ENCODE data around the gene ZFAND3.

ZFAND3 gene

DNA sequence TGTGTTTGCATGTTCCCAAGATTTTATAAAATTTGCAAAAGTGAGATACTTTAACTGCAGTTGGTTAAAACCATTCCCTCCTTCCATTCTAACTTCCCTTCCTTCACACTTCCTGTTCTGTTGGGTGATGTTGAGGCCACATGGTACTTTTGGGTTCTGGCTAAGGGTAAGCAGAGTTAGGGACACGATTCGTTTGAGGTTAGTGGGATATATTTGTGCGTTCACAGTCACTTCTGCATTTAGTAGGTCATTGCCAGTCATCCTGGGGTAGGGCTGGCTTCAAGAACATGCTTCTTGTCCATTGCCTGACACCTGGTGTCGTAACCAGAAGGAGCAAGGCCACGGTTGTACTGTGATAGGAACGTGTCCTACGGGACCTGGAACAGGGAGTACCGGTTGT lies 340.1 kb downstream of the ZFAND3 start:
- no peak for DNase-seq

GRCh38 chr6:38160831-38161230 lies 341.3 kb downstream of the ZFAND3 start:
- DNase-seq = no peak

- no peak for DNase-seq
These were observed 341.8 kb downstream of the ZFAND3 start for GRCh38 chr6:38161331-38161730.

DNA sequence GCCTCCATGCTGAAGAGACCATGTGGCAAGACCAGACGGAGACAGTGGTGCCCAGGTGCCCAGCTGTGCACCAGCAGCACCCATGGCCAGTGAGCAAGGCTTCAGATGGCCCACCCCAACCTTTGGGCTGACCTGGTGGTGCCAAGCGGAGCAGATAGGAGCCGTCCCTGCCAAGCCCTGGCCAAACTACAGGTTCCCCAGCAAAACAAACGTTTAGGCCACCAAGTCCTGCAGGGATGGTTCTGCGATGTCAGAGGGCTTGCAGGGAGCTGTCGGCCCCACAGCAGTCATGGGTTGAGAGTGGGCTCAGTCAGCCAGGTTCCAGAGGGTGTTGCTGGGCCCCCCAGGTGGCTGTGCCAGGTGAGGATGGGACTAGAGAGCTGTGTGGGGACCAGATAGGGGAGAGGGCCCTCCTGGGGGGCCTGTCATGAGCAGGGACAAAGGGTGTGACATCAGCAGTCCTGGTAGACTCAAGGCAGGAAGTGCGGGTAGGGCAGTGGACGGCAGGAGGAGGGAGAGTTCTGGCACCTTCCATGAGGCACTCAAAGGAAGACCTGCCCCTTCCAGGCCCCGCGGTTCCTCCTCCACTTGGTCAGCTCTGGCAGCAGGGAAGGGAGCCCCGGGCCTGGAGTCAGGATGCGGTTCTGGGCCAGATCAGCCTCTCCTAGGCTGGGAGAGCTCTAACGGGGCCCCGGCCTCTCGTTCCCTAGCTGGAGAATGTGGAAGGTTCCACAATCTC lies 342.4 kb downstream of the ZFAND3 start:
- DNase-seq = no peak

DNA sequence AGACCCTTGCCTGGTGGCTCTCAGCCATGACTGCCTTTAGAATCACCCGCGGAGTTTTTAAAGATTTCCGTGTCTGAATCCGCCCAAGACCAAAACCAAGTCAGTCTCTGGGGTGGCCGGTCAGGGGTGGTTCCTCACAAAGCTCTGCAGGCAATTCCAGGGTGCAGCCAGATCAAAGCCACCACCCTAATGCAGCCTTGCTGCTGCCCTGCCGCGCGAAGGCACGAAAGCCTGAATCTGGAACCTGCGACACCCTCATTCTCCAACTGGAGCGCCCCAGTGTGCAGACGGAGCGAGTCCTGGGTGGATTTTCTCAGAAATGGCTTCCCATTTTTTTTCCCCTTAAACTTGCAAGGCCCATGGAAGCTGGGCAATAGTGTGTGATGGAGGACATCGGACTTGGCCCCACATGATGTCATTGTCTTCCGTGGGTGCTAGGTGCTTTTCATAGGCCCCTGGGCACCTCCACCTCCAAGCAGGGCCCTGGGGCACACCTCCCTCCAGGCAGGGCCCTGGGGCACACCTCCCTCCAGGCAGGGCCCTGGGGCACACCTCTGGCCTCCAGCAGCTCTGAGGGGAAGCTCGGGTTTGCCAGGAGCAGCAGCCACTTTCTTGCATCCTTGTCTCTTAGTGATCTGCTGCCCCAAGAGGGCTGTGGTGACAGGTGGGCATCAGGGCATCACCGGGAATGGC lies 343.1 kb downstream of the ZFAND3 start:
- no peak for DNase-seq

DNA sequence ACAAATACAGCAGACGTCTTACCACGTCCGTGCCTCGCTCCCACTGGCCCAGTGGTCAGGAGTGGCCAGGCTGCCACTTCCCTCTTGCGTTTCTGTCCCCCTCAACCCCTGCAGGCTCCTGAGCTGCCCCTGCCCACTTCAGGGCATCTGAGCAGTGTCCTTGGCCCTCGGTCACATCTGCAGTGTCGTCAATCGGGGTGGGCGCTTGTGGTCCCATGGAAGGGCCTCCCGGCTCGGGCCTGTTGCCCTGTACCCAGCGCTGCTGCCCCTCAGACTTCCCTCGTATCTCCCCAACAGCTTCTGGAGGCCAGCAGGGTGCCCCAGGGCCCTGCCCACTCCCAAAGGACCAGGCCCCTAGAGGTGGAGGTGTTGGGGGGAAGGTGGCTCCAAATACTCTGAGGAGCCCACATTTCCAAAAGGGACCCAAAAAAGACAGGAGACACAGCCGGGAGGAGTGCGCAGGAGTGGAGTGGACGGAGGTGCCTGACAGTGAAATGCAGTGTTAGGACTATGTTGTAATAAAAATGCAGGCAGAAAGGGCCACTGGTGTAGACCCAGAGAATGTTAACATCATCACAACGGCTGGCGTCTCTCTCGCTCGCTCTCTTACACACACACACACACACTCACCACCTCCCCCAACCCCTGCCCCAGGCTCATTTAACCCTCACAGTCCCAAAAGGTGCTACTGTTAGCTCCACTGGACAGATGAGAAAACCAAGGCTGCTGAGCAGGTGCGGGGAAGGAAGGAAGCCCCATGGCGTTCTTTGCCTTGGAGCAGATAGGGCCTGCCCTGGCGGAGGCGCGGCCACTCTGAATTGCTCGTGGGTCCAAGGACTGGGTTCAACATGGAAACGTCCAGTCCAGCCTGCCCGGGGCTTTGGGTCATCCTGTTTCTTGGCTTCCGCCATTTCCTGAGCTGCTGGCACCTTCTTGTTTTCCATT lies 343.9 kb downstream of the ZFAND3 start:
- DNase-seq = no peak

DNA sequence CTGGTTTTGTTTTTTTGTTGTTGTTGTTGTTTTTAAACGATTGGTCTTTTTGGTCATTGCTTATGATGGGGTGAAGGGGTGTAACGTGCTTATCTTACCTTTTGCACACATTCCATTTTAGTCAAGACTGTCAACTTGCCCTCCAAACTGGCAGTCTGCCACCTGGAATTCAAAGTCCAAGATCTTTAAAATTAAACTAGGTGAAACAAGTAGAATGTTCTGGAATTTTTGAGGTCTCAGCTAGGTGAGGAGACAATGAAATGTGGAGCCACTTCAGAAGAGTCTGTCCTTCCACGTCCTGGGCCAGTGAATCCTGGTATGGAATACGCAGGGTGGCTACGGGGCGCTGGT lies 344.6 kb downstream of the ZFAND3 start:
- no peak for DNase-seq

- no peak for DNase-seq
These were observed 345.2 kb downstream of the ZFAND3 start for GRCh38 chr6:38164671-38165108.

- no peak for DNase-seq
These were observed 347.1 kb downstream of the ZFAND3 start for GRCh38 chr6:38166411-38167240.

- no peak for DNase-seq
These were observed 348.1 kb downstream of the ZFAND3 start for GRCh38 chr6:38167598-38167997.

DNA sequence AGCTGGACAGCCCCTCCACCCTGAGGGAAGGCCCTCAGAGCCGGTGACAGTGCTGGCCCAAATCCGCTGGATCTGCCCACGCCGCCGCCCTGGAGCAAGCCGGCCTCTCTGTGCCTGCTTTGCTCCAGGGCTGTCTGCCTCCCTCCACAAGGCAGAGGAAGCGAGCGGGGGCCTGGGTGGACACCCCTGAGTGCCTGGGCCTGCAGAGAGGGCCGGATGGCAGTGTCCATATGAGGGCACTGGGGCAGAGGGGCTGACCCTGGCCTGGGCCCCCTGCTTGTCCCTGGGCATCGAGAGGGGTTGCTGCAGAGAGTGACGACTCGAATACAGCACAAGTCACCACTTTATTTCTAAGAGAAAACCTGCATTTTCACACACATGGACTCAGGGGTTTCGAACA lies 348.6 kb downstream of the ZFAND3 start:
- DNase-seq = no peak

GRCh38 chr6:38168699-38169098 lies 349.2 kb downstream of the ZFAND3 start:
- DNase-seq = no peak

DNA sequence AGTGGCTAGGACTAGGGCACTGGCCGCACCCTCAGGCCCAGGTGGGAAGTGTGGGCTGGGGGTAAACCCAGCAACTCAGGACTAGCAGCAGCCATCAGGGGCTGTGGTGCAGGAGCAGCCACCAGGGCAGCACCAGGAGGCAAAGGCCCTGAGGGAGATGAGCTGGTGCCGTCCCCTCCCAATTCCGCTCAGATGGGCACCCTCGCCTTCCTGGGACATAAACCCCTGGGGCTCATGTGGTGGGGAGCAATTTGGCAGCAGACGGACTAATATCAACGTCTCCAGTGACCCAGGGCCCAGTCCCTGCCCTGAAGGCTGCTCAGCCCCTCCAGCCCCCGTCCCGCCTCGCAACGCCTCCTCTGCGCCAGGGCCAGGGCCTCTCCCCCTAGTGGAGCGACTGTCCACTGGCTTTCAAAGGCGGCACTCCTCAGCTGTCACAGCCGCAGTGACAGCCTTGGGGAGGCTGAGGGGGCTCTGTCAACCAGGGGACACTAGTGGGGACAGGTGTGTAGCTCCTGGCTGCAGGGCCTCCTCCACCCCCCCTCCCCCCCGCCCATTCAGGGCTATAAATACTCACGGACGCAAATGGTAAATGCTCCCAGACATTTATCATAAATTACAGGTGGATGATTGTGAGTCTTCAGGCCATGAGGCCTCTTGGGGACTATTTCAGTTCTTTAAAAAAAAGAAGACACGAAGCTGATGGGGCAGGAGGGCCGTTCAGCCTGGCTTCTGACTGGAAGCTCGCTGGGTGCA lies 349.9 kb downstream of the ZFAND3 start:
- no peak for DNase-seq

- no peak for DNase-seq
These were observed 350.5 kb downstream of the ZFAND3 start for GRCh38 chr6:38169977-38170526.

DNA sequence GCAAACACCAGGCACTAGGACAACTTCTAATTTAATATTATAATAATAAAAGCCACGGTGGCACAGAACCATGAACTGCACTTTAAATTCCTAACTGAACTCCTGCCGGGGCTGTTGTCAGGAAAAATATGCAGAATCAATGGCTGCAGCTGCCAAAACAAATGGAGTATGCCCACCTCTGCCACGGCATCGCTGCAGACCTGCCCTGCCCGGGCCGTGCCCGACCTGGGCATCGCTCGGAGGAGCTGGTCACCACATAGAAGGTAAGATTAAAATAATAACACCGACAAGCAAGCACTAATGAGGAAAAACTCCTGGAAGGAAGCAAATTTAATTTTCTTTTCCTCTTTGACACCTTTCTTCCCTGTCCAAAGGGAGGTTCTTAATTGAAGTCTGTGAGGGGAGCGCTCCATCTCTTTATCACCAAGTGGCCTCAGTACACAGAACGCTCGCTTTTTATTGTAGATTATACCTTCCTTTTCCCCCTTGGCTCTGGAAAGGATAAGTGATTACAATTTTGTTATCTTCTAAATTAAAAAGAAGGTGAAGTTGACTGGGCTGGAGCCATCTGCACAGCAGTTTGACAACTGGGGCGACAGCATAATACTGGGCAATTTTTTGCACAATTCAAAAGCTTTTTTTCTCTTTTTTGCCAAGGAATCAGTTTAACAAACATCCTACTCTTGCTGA lies 351.3 kb downstream of the ZFAND3 start:
- no peak for DNase-seq

DNA sequence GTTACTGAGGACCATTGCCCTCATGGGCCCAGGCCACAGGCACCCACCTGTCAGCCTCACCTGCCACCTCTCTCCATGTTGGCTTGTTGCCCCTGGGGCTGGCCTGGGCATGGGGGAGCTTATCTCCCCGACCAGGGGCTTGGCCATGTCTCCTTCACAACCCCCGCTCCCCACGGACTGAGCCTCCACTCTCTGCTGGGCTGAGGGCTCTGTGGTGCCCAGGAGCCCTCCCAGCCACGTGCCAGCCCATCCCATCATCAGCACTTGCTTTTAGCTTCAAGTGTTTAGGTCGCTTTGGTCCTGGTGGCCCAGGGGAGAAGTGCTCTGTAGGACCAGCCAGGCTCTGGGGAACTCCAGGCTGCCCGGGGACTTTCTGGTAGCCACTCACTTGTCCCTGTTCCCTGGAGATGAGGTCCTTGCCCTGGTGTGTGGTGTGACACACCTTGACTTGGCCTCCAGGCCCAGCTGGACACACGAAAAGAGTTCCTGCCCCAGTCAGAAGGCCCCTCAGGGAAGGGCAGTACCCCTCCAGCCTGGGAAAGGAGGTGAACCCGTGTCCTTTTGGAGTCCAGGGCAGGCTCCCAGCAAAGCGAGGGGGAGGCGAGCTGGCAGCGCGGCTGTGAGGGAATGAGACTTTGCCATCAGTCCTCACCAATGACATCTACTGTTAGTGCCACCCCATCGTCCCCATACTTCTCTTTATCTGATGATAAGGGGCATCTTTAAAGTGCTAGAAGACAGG lies 352.6 kb downstream of the ZFAND3 start:
- no peak for DNase-seq

DNA sequence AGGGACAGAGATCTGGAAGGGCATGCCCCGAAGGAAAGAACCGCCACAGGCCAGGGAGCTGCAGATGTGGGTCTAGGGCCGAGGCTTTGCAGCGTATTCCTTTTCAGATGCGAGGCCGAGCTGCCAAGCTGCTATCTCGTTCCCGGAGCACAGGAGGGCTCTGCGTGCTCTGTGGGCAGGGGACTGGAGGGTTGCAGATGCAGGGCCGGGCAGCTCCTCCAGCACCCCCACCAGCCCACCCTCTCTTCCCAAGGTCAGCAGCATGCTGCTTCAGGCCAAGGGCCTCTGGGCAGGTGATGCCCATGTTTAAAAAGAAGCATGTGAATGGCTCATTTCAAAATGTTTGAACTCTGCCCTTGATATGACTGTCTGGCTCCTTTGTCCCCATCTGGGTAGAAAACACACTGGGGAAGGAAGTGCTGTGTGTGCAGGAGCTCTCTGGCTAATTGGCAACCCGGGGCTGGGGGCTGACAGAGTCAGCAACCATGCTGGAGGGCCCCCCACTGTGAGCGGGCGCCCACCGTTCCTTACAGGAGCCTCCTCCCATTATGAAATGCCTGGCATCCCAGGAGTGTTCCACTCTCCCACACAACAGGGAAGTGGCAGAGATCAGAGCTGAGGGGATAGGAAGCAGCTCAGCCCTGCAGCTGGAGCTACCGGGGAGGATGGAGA lies 353.3 kb downstream of the ZFAND3 start:
- no peak for DNase-seq

DNA sequence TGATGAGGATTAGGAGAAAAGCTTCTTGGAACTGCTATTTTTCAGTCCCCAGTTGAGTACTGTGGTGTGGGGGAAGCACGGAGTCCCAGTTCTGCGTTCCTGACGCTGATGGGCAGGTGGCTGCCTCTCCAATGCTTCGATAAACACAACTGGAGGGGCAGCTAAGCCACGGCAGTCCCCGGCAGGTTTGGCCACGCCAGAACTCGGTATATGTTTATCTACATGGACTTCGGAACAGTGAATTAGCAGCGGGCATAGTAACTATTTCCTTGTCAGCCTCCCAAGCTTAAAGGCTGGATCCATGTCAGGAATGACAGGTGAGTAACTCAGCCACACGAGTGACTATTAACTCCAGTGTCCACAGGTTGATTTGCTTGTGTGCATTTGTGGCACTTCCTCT lies 354.4 kb downstream of the ZFAND3 start:
- no peak for DNase-seq

DNA sequence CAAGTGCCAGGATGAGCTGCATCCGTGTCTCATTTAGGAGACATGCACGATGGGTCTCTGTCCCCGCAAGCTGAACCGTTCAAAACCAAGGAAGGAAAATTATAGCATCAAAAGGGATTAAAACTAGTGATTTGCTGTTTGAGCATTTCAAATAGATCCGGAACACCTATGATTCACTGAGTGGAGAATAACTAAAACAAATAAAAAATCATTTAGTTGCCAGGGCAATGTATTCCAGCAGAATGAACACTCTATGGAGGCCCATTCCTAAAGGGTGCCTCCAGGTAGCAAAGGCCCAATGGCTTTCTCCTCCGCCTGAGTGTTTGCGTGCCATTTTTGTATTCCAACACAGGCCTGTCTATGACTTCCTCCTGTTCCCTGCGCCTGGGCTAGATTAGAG lies 354.8 kb downstream of the ZFAND3 start:
- DNase-seq = no peak

All from activated CD4-positive, alpha-beta T cell treated with anti-CD3 and anti-CD28 coated beads for 1 hour (primary cell).